Measurements from ENCODE around the gene TANGO2. TPM values are rescaled to one million over a fixed set of nuclear protein-coding genes. Genes with fewer than 3 reads are reported as not detected.
A peak's percentile ranks its signal among the peaks of the same experiment; 100 is the strongest.

TANGO2 gene
- total RNA-seq, 3 donors from 2014 or later, result 17.5 to 29.7 (median 27.6) TPM

DNA sequence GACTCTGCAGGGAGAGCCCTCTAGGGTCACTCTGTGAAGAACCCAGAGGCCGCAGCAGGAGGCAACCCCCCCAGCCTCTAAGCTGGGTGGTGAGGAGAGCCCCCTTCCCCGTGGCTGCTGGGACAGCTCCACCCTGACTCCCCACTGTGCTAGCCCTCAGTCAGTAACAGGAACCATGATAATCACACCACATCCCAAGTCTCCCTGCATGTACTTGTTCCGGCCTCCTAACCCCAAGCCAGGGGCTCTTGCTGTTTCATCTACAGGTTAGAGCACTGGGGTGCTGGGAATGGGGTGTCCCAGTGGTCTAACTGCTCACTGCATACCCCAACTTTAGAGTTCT, 31.2 kb upstream of the TANGO2 start:
- Histone ChIP-seq H3K9me3 (no peaks in the 10 kb centered on the region), H3K4me1 (ENCODE audit: low read depth) (peaks cover 11% of the 10 kb centered on the region), H3K4me3 (no peak overlapping the region), H3K36me3 (ENCODE audit: low read depth) (no peaks in the 10 kb centered on the region)
- TF ChIP-seq, protein P1, sequence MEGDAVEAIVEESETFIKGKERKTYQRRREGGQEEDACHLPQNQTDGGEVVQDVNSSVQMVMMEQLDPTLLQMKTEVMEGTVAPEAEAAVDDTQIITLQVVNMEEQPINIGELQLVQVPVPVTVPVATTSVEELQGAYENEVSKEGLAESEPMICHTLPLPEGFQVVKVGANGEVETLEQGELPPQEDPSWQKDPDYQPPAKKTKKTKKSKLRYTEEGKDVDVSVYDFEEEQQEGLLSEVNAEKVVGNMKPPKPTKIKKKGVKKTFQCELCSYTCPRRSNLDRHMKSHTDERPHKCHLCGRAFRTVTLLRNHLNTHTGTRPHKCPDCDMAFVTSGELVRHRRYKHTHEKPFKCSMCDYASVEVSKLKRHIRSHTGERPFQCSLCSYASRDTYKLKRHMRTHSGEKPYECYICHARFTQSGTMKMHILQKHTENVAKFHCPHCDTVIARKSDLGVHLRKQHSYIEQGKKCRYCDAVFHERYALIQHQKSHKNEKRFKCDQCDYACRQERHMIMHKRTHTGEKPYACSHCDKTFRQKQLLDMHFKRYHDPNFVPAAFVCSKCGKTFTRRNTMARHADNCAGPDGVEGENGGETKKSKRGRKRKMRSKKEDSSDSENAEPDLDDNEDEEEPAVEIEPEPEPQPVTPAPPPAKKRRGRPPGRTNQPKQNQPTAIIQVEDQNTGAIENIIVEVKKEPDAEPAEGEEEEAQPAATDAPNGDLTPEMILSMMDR (IDR thresholded peaks at IDR 0.05), result no peak
- DNase-seq (no peak), ATAC-seq (no peak)
- intact Hi-C loops (cut with DNase I, micrococcal nuclease), result no loop called here

DNA sequence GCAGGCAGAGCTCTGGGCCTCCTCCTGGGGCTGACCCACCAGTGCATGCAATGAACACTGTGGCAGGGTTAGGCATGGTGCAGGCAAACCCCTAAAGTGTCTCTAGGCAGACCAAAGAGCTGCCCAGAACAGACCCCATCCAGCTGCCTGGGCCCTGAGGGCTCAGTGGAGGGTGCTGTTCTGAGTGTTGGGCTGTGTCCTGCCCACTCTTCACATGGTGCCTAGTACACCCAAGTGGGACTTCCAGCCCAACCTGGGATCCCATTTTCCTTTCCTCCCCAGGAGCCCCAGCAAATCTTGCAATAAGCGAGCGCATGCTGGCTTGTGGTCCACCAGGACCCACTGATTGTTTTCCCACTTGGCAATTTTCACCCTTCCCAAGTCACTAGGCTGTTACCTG, 30.7 kb upstream of the TANGO2 start:
- no peak for ATAC-seq
- H3K36me3 ChIP-seq (ENCODE audit: low read depth), result no peaks in the 10 kb centered on the region

DNA sequence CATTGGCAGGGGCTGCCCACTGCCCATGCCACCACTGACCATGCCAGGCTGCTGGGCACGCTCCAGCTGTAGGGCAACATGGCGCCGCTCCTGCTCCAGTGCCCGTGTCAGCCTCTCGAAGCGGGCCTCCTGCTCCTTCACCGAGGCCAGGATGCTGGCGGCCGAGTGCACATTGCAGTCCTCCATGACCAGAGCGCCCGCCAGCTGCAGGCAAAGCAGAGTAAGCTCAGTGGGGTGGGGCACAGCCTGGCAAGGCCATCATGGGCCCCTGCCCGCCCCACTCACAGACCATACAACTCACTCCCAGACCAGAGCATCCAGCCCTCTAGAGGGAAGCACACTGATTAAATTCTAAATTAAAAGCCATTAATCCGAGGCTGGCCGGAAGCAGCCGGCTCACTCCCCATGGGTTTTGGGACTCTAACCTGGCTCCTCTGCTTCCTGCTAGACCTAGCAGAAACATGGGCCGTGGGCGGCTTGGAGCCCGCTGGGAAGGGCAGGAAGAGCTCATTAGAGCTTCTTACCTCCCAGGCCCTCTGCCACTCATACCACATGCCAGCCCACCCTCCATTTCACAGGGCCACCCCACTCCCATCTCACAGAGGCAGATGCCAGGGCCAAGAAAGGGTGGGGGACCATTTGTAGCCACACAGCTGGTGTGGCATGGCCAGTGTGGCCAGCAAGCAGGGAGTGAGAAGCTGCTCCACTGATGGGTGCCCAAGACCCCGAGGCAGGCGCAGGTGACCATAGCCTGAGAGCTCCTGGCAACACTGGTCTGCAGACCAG, 30.1 kb upstream of the TANGO2 start:
- intact Hi-C loops (cut with DNase I, micrococcal nuclease), result no loop called here
- no peaks in the 10 kb centered on the region for H3K9me3 ChIP-seq
- no peak for ATAC-seq
- TF ChIP-seq, protein P1 (IDR thresholded peaks at IDR 0.05), result no peak
- peak in 2 of 3 donors; percentile 16 to 39 for DNase-seq
- no peak overlapping the region for H3K4me3 ChIP-seq
- H3K4me1 ChIP-seq (ENCODE audit: low read depth), result peaks cover 10% of the 10 kb centered on the region
- no peaks in the 10 kb centered on the region for H3K36me3 ChIP-seq (ENCODE audit: low read depth)

More for the DNA sequence above, 30.7 kb upstream of the TANGO2 start:
- H3K9me3 ChIP-seq, result no peaks in the 10 kb centered on the region
- H3K4me1 ChIP-seq (ENCODE audit: low read depth), result peaks cover 11% of the 10 kb centered on the region
- TF ChIP-seq, protein P1 (IDR thresholded peaks at IDR 0.05), result no peak
- DNase-seq, result peak in 2 of 3 donors; percentile 11
- intact Hi-C loops (cut with DNase I, micrococcal nuclease), result no loop called here
- H3K4me3 ChIP-seq, result no peak overlapping the region

DNA sequence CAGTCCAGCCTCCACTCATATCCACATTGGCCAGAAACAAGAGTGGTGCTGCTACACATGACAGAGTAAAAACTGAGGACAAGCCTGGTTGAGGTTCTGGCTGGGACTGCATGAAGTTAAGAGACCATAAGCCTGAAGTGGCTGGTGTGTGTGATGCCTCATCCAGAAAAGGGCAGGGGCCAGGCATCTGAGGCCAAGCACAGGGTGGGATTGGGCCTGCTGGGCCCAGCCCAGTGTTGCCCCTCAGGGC, 29.6 kb upstream of the TANGO2 start:
- ATAC-seq, result no peak
- no peaks in the 10 kb centered on the region for H3K36me3 ChIP-seq (ENCODE audit: low read depth)
- peaks cover 5% of the 10 kb centered on the region for H3K4me1 ChIP-seq (ENCODE audit: low read depth)
- no peak for DNase-seq
- no peaks in the 10 kb centered on the region for H3K9me3 ChIP-seq
- intact Hi-C loops (cut with DNase I, micrococcal nuclease), result no loop called here
- TF ChIP-seq, protein P1 (IDR thresholded peaks at IDR 0.05), result no peak
- no peak overlapping the region for H3K4me3 ChIP-seq

DNA sequence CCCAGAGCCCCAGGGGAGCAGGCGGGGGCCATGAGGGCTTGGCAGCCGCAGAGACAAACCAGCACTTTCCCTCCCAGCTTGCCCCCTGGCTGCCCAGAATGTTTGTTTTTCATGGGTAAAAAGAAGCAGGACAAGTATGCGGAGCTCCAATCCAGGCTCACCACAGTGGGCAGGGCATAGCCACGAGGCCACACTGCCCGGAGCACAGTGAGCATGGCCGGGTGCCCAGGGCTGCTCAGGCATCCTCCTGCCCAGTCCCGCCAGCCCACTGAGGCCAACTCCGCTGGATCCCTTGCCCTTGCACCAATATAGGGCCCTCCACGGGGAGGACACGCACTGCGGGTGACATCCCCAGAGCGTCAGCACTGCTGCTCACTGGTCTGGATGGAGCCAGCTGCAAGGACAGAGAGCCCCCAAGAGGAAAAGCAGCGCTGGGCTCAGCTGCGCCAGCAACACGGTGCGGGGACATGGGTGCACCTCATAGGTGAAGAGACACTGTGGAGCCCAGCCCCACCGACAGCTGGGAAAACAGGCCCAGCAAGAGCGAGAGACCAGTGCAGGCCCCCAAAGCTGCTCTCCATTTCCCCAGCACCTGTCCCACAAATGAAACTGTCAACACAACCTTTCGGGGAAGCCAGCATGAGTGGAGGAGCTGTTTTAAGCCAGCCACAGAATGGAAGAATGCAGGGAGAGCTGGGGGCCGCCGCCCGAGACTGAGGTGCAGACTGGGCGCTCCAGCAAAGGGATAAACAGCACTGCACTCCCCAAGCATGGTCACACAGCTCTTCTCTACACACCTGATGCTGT, 29.1 kb upstream of the TANGO2 start:
- intact Hi-C loops (cut with DNase I, micrococcal nuclease), result no loop called here
- H3K36me3 ChIP-seq (ENCODE audit: low read depth), result no peaks in the 10 kb centered on the region
- H3K4me1 ChIP-seq (ENCODE audit: low read depth), result no peaks in the 10 kb centered on the region
- no peak overlapping the region for H3K4me3 ChIP-seq
- H3K9me3 ChIP-seq, result no peaks in the 10 kb centered on the region
- DNase-seq, result peak in 2 of 3 donors; percentile 17 to 34
- TF ChIP-seq, protein P1 (IDR thresholded peaks at IDR 0.05), result no peak
- ATAC-seq, result no peak

Data from mucosa of descending colon (tissue), 3 donors.